GM12892 (cell line): Measurements from ENCODE around the gene PPP2R2B.

Experiments used
- POLR2A ChIP-seq: IDR thresholded peaks from 2 replicates; pipeline ENCODE4 v1.6.1; 2011; ENCODE audit warnings: low read depth, low read length, control low read depth
- POLR2AphosphoS5 ChIP-seq: IDR thresholded peaks from 2 replicates; pipeline ENCODE4 v1.6.1; 2011; ENCODE audit warnings: low read depth, low read length, control low read depth

DNA sequence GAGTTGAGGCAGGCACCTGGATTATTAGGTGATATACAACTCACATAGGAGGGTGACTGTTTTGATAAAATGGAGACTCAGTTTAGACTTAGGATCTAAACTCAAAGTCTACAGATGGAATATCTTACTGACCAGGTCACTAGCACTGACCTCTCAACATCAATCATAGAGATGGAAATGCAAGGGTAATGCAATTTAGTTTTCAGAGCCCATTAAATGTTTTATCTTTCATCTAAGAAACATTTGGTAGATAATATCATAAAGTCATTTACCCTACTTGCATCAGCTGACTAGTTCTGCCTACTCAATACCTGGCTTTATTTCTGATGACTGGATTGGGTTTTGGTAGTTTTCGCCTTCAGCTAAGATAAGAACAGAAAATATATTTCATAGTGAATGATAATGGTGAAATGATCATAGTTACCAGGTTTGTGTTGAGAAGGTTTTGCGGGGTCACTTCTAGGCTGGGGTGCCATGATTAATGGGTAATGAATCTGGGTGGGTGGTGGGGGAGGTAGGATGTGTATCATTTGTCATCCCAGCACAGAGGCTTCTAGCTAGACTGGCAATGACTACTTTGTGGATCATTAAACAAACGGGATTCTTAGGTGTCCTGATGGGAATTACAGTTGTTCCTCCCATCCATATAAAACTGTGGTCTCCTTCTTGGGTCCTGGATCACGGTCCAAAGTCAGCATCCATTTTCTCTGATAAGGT, 173.4 kb downstream of the PPP2R2B start:
- TF ChIP-seq POLR2AphosphoS5 (no peak), POLR2A (no peak)
